Cardiac muscle cell (in vitro differentiated cells and primary cell): ENCODE measurements around the gene ALDOA. TPM values are rescaled to one million over a fixed set of nuclear protein-coding genes. Genes with fewer than 3 reads are reported as not detected.
"Not testable (repeated sequence)": the region's sequence is repeated elsewhere in the genome, so short reads cannot be mapped to it uniquely, and the experiment has no call there.

Source experiments
- DNase-seq, 2 donors: peaks; one replicate each; pipeline versions ENCODE4 v3.0.0 to v3.0.0-alpha.2; 2010 to 2017; ENCODE audit warnings: low read depth in 1 of 2, low spot score in 1 of 2
- H3K27ac ChIP-seq: fragments of 200-600 bp; sonication (generic); 2 replicates; pipeline ENCODE4 v1.5.1; 2016
- H3K27me3 ChIP-seq: fragments of 200-600 bp; sonication (generic); 2 replicates; pipeline ENCODE4 v1.6.0; 2016; ENCODE audit warnings: control low read depth
- H3K36me3 ChIP-seq: fragments of 200-600 bp; sonication (generic); 2 replicates; pipeline ENCODE4 v1.5.1; 2016; ENCODE audit warnings: control low read depth
- H3K4me1 ChIP-seq: fragments of 200-600 bp; sonication (generic); 2 replicates; pipeline ENCODE4 v1.8.1; 2017; ENCODE audit warnings: low read depth, mild to moderate bottlenecking, mixed run types
- H3K4me3 ChIP-seq: fragments of 200-600 bp; sonication (generic); 2 replicates; pipeline ENCODE4 v1.5.1; 2016; ENCODE audit warnings: mild to moderate bottlenecking
- H3K9me3 ChIP-seq: fragments of 200-600 bp; sonication (generic); 2 replicates; pipeline ENCODE4 v1.5.1; 2017; ENCODE audit warnings: low read depth, mild to moderate bottlenecking, control low read depth
- polyA plus RNA-seq: library from polyadenylated mRNA; unstranded; fragments of >200 nt; fragmentation: Nextera tagmentation; extraction: Ambion mirVana; gene quantifications from 2 replicates; pipeline ENCODE4 v1.2.1, GENCODE V29; 2016
- total RNA-seq: library from RNA; depleted of rRNA; stranded (reverse); fragments of >200 nt; gene quantifications from 2 replicates; pipeline ENCODE4 v1.2.3, GENCODE V29; 2016
- TF ChIP-seq, protein P1 (sequence below): IDR thresholded peaks from 2 replicates; pipeline ENCODE4 v1.5.1; 2012; ENCODE audit warnings: low read depth, mild to moderate bottlenecking, low read length

ALDOA gene
- total and polyA plus RNA-seq, 2 experiments from 2014 or later = 3,852 to 6,816 TPM

DNA sequence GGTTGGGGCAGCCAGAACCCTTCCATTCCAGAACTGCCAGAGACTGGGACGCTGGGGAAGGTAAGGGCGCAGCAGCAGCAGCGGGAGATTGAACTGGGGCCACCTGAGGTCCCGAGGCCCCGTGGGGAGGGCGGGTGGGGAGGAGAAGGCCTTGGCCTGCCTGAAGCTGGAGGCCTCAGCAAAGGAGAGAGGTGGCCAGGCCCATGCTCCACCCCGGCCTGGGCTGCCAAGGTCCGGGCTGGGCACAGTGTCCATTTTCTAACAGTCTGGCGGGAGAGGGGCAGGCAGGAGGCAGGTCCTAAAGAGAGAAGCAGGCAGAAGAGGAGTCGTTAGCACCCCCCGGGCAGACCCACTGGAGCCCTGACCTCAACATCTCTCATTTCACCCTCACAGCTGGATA lies 48.9 kb downstream of the ALDOA start:
- Histone ChIP-seq H3K27me3 (no peaks in the 10 kb centered on the region), H3K4me3 (no peak overlapping the region), H3K9me3 (no peaks in the 10 kb centered on the region), H3K27ac (peak overlapping the region; percentile 4), H3K36me3 (peaks cover 24% of the 10 kb centered on the region), H3K4me1 (no peaks in the 10 kb centered on the region)
- TF ChIP-seq, protein P1, sequence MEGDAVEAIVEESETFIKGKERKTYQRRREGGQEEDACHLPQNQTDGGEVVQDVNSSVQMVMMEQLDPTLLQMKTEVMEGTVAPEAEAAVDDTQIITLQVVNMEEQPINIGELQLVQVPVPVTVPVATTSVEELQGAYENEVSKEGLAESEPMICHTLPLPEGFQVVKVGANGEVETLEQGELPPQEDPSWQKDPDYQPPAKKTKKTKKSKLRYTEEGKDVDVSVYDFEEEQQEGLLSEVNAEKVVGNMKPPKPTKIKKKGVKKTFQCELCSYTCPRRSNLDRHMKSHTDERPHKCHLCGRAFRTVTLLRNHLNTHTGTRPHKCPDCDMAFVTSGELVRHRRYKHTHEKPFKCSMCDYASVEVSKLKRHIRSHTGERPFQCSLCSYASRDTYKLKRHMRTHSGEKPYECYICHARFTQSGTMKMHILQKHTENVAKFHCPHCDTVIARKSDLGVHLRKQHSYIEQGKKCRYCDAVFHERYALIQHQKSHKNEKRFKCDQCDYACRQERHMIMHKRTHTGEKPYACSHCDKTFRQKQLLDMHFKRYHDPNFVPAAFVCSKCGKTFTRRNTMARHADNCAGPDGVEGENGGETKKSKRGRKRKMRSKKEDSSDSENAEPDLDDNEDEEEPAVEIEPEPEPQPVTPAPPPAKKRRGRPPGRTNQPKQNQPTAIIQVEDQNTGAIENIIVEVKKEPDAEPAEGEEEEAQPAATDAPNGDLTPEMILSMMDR = no peak
- DNase-seq = no peak

DNA sequence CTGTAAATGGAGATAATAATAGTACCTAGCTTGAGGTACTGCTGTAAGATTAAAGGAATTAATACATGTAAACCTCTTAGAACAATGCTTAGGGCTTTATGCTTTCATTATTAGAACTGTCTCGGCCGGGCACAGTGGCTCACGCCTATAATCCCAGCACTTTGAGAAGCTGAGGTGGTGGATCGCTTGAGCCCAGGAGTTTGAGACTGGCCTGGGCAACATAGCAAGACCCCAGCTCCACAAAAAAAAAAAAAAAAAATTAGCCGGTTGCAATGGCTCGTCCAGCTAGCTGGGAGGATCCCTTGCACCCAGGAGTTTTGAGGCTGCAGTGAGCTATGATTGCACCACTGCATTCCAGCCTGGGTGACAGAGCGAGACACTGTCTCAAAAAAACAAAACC lies 49.3 kb downstream of the ALDOA start:
- not testable (repeated sequence) for H3K9me3 ChIP-seq, H3K4me1 ChIP-seq, H3K27me3 ChIP-seq, H3K4me3 ChIP-seq, H3K27ac ChIP-seq, DNase-seq
- H3K36me3 ChIP-seq = peaks cover 28% of the 10 kb centered on the region

DNA sequence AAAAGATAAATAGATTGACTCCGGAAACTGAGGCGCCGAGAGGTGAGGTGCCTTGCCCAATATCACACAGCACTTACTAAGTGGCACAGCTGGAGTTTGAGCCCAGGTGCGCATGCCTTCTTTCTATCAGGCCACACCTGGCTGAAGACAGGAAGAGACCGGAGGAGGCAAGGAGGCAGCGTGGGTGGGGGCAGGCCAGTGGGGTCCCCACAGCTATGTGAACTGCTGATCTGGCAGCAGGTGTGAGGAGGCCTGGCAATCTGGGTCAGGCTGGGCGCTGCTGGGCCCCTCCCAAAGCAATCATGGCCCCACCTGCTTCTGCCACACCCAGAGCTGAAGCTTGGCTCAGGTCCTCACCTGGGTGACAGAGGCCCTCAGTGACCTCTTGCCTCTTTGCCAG lies 49.7 kb downstream of the ALDOA start:
- Histone ChIP-seq H3K36me3 (peaks cover 29% of the 10 kb centered on the region), H3K27me3 (no peaks in the 10 kb centered on the region), H3K27ac (no peak overlapping the region), H3K4me3 (no peak overlapping the region), H3K4me1 (no peaks in the 10 kb centered on the region), H3K9me3 (no peaks in the 10 kb centered on the region)
- TF ChIP-seq, protein P1 = no peak
- DNase-seq = no peak

DNA sequence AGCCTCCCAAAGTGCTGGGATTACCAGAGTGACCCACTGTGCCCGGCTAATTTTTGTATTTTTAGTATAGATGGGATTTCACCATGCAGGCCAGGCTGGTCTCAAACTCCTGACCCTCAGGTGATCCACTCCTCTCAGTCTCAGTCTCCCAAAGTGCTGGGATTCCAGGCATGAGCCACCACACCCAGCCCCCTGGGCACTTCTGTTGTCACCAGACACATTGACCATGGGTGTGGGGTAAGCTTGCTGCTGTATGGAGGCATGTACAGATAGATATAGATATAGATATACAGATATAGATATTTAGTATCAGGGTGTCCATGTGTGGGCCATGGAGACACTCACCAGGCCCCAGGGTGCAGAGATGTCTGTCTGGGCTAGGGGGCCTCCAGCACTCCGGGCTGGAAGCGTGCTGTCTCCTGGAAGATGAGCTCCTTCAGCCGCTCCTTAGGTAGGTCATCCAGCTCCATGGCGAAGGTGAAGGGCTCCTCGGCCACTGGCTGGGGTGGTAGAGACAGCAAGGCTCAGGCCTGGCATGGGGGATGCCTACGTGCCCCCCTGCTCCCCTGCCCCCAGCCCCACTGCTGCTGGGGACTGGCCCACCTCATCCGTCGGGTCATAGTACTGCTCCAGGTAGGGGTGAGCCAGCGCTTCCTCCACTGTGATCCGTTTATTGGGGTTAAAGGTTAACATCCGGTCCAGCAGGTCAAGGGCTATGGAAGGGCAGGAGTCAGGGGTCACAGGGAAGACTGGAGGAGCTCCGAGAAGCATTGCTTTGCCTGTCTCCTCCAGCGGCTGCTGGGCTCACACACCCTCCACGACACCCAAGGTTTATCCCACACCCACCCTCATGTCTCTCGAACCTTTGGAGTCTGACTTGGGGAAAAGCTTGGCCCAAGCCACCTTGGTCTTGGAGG lies 51.0 kb downstream of the ALDOA start:
- Histone ChIP-seq H3K27ac (no peak overlapping the region), H3K4me3 (no peak overlapping the region), H3K9me3 (no peaks in the 10 kb centered on the region), H3K4me1 (no peaks in the 10 kb centered on the region), H3K36me3 (peaks cover 29% of the 10 kb centered on the region), H3K27me3 (no peaks in the 10 kb centered on the region)
- TF ChIP-seq, protein P1 = no peak
- DNase-seq = no peak

DNA sequence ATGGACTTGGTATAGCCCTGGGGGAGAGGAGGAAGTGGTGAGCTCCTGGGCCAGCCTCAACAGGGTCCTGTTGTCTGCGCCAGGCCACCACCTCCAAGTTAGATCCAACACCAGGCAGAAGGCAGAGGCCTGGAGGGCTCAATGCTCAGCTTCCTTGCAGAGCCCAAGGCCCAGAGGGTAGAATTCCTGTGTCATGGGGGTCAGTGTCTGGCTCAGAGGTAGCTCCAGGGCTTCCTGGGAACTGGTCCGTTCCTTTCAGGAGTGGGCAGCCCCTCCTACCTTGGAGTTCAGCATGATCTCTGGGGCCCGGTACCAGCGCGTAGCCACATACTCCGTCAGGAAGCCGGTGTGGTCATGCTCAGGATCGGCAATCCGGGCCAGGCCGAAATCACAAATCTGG lies 52.2 kb downstream of the ALDOA start:
- Histone ChIP-seq H3K27ac (no peak overlapping the region), H3K36me3 (peaks cover 29% of the 10 kb centered on the region), H3K4me3 (no peak overlapping the region), H3K27me3 (no peaks in the 10 kb centered on the region), H3K4me1 (no peaks in the 10 kb centered on the region), H3K9me3 (no peaks in the 10 kb centered on the region)
- no peak for DNase-seq
- TF ChIP-seq, protein P1 = no peak

DNA sequence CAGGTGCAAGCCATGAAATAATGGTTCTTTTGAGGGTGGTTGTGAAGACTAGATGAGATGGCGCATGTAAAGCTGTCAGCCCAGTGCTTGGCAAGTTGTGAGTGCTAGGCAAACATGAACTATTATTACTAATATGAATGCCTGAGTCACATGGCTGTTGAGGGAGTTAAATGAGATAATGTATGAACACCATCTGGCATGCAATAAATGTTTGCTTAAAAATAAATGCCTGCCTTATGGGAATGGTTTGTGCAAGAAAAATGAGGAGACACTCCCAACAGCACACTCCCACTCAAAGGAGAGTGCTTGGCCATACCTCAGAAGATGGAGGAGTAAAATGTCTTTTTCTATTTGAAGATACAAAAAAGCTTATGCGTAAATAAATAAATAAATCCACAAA lies 53.9 kb downstream of the ALDOA start:
- TF ChIP-seq, protein P1 = no peak
- H3K27me3 ChIP-seq = no peaks in the 10 kb centered on the region

More for the DNA sequence above, 53.9 kb downstream of the ALDOA start:
- Histone ChIP-seq H3K4me1 (no peaks in the 10 kb centered on the region), H3K27ac (no peak overlapping the region), H3K36me3 (peaks cover 29% of the 10 kb centered on the region), H3K9me3 (no peaks in the 10 kb centered on the region), H3K4me3 (no peak overlapping the region)
- peak in 1 of 2 donors; percentile 4 for DNase-seq
